NB4 (cell line): ENCODE results near the gene CFAP20.
"Not testable (repeated sequence)": the region's sequence is repeated elsewhere in the genome, so short reads cannot be mapped to it uniquely, and the experiment has no call there.

Experiments used
- DNase-seq: peaks from one replicate; pipeline ENCODE4 v3.0.0; 2010; ENCODE audit warnings: low read depth
- H3K4me3 ChIP-seq: one replicate; pipeline ENCODE4 v1.5.1; 2011; ENCODE audit warnings: mild to moderate bottlenecking, low read depth, low read length, moderate library complexity
- CTCF ChIP-seq: IDR thresholded peaks from one replicate; pipeline ENCODE4 v1.5.1; 2012; ENCODE audit warnings: low read depth, low read length
- MAX ChIP-seq: IDR thresholded peaks from 2 replicates; pipeline ENCODE4 v1.6.1; 2011; ENCODE audit warnings: low read depth, low read length
- MYC ChIP-seq: IDR thresholded peaks from 2 replicates; pipeline ENCODE4 v1.6.1; 2011; ENCODE audit warnings: low read depth, low read length
- POLR2A ChIP-seq: IDR thresholded peaks from 2 replicates; pipeline ENCODE4 v1.6.1; 2011; ENCODE audit warnings: mild to moderate bottlenecking; ENCODE audit not compliant: insufficient read length; ENCODE audit errors: extremely low read depth

Gene CFAP20

GRCh38 chr16:58074657-58075056 is 54.5 kb downstream of the CFAP20 start:
- H3K4me3 ChIP-seq = no peak overlapping the region
- TF ChIP-seq CTCF = no peak
- DNase-seq = no peak

GRCh38 chr16:58073086-58073485 is 56.1 kb downstream of the CFAP20 start:
- not testable (repeated sequence) for DNase-seq, H3K4me3 ChIP-seq

- H3K4me3 ChIP-seq = not testable (repeated sequence)
Measured at GRCh38 chr16:58072134-58072533, 57.0 kb downstream of the CFAP20 start.

GRCh38 chr16:58070585-58070984 is 58.6 kb downstream of the CFAP20 start:
- DNase-seq = no peak
- TF ChIP-seq MYC (no peak), MAX (no peak), POLR2A (no peak), CTCF (no peak)
- no peak overlapping the region for H3K4me3 ChIP-seq

More at GRCh38 chr16:58072134-58072533, 57.0 kb downstream of the CFAP20 start:
- not testable (repeated sequence) for DNase-seq
